ENCODE results near the gene SLC35C1. TPM values are rescaled to one million over a fixed set of nuclear protein-coding genes. Genes with fewer than 3 reads are reported as not detected.

Gene SLC35C1
- total RNA-seq, 1 experiment from 2014 or later, result 11.9 TPM

- CTCF ChIA-PET, result interaction anchor here (0.9 to 2.6 kb wide), 3 partner anchors 10 to 479 kb away, joined by 3 to 11 read pairs (median 3); no protein-coding TSS in a partner anchor
- Mint-ChIP-seq H3K36me3 (ENCODE audit: insufficient read depth, unreplicated experiment) (peaks cover 6% of the 10 kb centered on the region), H3K27ac (ENCODE audit: low read depth, unreplicated experiment) (no peak overlapping the region)
Measured at GRCh38 chr11:45828996-45829395, 24.0 kb downstream of the SLC35C1 start.

GRCh38 chr11:45830596-45830995 is 25.6 kb downstream of the SLC35C1 start:
- no peak for DNase-seq (ENCODE audit: unreplicated experiment)
- H3K4me1 Mint-ChIP-seq (ENCODE audit: insufficient read depth, unreplicated experiment), result peaks cover 6% of the 10 kb centered on the region
- no TSS peak for BruUV-seq (replicated peaks)
- ChIA-PET POLR2A (no interaction called here), CTCF (interaction anchor here (0.5 to 0.6 kb wide), 2 partner anchors 14 to 1192 kb away, joined by 3 read pairs; no protein-coding TSS in a partner anchor)
- H3K27ac Mint-ChIP-seq (ENCODE audit: low read depth, unreplicated experiment), result no peak overlapping the region
- no peak for TF ChIP-seq CTCF (IDR thresholded peaks at IDR 0.05; ENCODE audit: unreplicated experiment)
- H3K4me3 Mint-ChIP-seq (ENCODE audit: unreplicated experiment), result no peak overlapping the region
- intact Hi-C loops (cut with micrococcal nuclease), result no loop called here
- H3K9me3 Mint-ChIP-seq (ENCODE audit: unreplicated experiment), result no peaks in the 10 kb centered on the region
- H3K36me3 Mint-ChIP-seq (ENCODE audit: insufficient read depth, unreplicated experiment), result peaks cover 6% of the 10 kb centered on the region
- H3K27me3 Mint-ChIP-seq (ENCODE audit: insufficient read depth, unreplicated experiment), result peaks cover 33% of the 10 kb centered on the region

More at GRCh38 chr11:45828996-45829395, 24.0 kb downstream of the SLC35C1 start:
- no peak for TF ChIP-seq CTCF (IDR thresholded peaks at IDR 0.05; ENCODE audit: unreplicated experiment)
- Mint-ChIP-seq H3K4me3 (ENCODE audit: unreplicated experiment) (no peak overlapping the region), H3K27me3 (ENCODE audit: insufficient read depth, unreplicated experiment) (peaks cover 35% of the 10 kb centered on the region), H3K4me1 (ENCODE audit: insufficient read depth, unreplicated experiment) (peaks cover 5% of the 10 kb centered on the region), H3K9me3 (ENCODE audit: unreplicated experiment) (no peaks in the 10 kb centered on the region)
- intact Hi-C loops (cut with micrococcal nuclease), result no loop called here
- no TSS peak for BruUV-seq (replicated peaks)
- DNase-seq (ENCODE audit: unreplicated experiment), result no peak
- POLR2A ChIA-PET, result interaction anchor here (0.5 kb wide), 1 partner anchor 55 kb away, joined by 3 read pairs; no protein-coding TSS in a partner anchor

DNA sequence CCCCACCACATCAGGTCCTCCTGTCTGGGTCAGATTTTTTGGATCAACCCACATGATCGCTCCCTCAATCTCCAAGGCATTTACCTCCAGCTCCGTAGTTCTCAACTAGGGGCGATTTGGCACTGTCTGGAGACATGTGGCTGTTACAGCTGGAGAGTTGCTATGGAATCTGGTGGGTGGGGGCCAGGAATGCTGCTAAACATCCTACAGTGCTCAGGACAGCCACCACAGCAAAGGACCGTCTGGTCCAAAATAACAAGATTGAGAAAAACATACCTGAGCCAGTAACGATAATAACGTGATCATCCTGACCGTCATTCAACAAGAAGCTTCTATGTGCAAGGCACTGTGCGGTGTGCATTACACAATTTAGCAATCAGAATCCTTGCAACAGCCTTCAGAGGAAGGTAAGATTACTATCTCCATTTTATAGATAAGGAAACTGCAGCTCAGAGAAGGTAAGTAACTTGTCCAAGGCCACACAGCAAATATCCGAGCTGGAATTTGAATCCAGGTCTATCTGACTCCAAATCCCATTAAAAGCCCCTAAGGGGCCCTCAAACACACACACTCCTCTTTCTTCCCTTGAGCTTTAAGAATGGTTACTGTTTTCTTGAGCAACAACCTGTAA is 28.0 kb downstream of the SLC35C1 start:
- intact Hi-C loops (cut with micrococcal nuclease), result no loop called here
- peaks cover 6% of the 10 kb centered on the region for H3K36me3 Mint-ChIP-seq (ENCODE audit: insufficient read depth, unreplicated experiment)
- ChIA-PET CTCF (interaction anchor here (0.7 to 3.6 kb wide), 2 partner anchors 10 to 680 kb away, joined by 3 to 15 read pairs; no protein-coding TSS in a partner anchor), POLR2A (interaction anchor here (0.9 to 1.1 kb wide), 2 partner anchors 9 to 28 kb away, joined by 3 to 4 read pairs; partner anchors contain the start of gene SLC35C1)
- H3K4me1 Mint-ChIP-seq (ENCODE audit: insufficient read depth, unreplicated experiment), result peaks cover 6% of the 10 kb centered on the region
- peaks cover 42% of the 10 kb centered on the region for H3K27me3 Mint-ChIP-seq (ENCODE audit: insufficient read depth, unreplicated experiment)
- H3K27ac Mint-ChIP-seq (ENCODE audit: low read depth, unreplicated experiment), result no peak overlapping the region
- H3K9me3 Mint-ChIP-seq (ENCODE audit: unreplicated experiment), result no peaks in the 10 kb centered on the region
- no peak for DNase-seq (ENCODE audit: unreplicated experiment)
- no peak for TF ChIP-seq CTCF (IDR thresholded peaks at IDR 0.05; ENCODE audit: unreplicated experiment)
- no peak overlapping the region for H3K4me3 Mint-ChIP-seq (ENCODE audit: unreplicated experiment)
- BruUV-seq (replicated peaks), result no TSS peak

DNA sequence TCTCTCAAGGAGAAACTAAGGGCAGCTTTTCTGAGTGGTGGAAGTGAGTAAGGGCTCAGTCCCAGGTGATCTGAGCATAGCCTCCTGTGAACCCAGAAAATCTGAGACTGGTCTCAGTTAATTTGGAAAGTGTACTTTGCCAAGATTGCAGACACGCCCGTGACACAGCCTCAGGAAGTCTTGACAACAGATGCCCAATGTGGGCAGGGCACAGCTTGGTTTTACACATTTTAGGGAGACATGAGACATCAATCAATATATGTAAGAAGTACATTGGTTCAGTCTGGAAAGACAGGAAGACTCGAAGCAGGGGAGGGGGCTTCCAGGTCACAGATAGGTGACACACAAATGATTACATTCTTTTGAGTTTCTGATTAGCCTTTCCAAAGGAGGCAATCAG is 28.8 kb downstream of the SLC35C1 start:
- H3K4me3 Mint-ChIP-seq (ENCODE audit: unreplicated experiment), result no peak overlapping the region
- H3K9me3 Mint-ChIP-seq (ENCODE audit: unreplicated experiment), result no peaks in the 10 kb centered on the region
- no peak for TF ChIP-seq CTCF (IDR thresholded peaks at IDR 0.05; ENCODE audit: unreplicated experiment)
- DNase-seq (ENCODE audit: unreplicated experiment), result no peak
- no peak overlapping the region for H3K27ac Mint-ChIP-seq (ENCODE audit: low read depth, unreplicated experiment)
- intact Hi-C loops (cut with micrococcal nuclease), result no loop called here
- peaks cover 6% of the 10 kb centered on the region for H3K4me1 Mint-ChIP-seq (ENCODE audit: insufficient read depth, unreplicated experiment)
- peaks cover 6% of the 10 kb centered on the region for H3K36me3 Mint-ChIP-seq (ENCODE audit: insufficient read depth, unreplicated experiment)
- BruUV-seq (replicated peaks), result no TSS peak
- peaks cover 42% of the 10 kb centered on the region for H3K27me3 Mint-ChIP-seq (ENCODE audit: insufficient read depth, unreplicated experiment)
- ChIA-PET CTCF (interaction anchor here (0.7 to 3.6 kb wide), 2 partner anchors 9 to 478 kb away, joined by 3 to 15 read pairs; no protein-coding TSS in a partner anchor), POLR2A (interaction anchor here (1.1 to 1.4 kb wide), 3 partner anchors 9 to 25 kb away, joined by 3 to 7 read pairs (median 3); partner anchors contain the start of gene CRY2)
